HG02870 (cell line): ENCODE results near the gene TIMP3.
"Not testable (repeated sequence)": the region's sequence is repeated elsewhere in the genome, so short reads cannot be mapped to it uniquely, and the experiment has no call there.

ENCODE experiments used
- ATAC-seq: cut with Tn5 transposase; IDR thresholded peaks from one replicate; pipeline ENCODE4 v1.9.1; 2021; ENCODE audit warnings: mild to moderate bottlenecking, moderate library complexity; ENCODE audit not compliant: unreplicated experiment

Gene TIMP3

DNA sequence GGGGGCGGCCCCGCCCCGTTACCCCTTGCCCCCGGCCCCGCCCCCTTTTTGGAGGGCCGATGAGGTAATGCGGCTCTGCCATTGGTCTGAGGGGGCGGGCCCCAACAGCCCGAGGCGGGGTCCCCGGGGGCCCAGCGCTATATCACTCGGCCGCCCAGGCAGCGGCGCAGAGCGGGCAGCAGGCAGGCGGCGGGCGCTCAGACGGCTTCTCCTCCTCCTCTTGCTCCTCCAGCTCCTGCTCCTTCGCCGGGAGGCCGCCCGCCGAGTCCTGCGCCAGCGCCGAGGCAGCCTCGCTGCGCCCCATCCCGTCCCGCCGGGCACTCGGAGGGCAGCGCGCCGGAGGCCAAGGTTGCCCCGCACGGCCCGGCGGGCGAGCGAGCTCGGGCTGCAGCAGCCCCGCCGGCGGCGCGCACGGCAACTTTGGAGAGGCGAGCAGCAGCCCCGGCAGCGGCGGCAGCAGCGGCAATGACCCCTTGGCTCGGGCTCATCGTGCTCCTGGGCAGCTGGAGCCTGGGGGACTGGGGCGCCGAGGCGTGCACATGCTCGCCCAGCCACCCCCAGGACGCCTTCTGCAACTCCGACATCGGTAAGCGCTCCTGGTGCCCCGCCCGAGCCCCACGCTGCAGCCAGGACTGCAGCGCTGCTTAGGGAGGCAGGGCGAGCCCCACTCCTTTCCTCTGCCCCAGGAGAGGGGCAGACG is at the start of gene TIMP3:
TIMP3 (plus strand) TSS at position 169 of the 700 bp plus-strand sequence; CDS start at position 466, 297 bp downstream.
- ATAC-seq = no peak

DNA sequence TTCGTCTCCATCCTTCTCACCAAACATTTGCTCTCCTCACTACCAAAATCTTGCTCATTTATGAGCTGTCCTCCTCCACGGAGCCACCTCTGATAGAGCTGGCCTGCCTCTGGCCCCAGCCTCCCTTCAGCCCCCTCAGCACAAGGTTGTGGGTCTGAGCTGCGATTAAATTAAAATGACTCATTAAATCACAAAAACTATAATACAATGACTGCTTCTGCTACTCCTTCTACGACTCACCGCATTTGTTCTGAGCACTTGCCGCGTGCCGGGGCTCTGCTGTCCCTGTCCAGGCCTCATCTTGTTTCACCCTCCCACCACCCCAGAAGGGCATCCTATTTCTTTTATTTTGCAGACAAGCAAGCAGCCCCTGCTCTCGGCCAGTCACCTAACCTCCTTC is 49.2 kb upstream of the TIMP3 start:
- ATAC-seq = no peak

- no peak for ATAC-seq
Measured at GRCh38 chr22:32752816-32753520, 48.5 kb upstream of the TIMP3 start.

GRCh38 chr22:32753591-32753990 is 47.9 kb upstream of the TIMP3 start:
- no peak for ATAC-seq

DNA sequence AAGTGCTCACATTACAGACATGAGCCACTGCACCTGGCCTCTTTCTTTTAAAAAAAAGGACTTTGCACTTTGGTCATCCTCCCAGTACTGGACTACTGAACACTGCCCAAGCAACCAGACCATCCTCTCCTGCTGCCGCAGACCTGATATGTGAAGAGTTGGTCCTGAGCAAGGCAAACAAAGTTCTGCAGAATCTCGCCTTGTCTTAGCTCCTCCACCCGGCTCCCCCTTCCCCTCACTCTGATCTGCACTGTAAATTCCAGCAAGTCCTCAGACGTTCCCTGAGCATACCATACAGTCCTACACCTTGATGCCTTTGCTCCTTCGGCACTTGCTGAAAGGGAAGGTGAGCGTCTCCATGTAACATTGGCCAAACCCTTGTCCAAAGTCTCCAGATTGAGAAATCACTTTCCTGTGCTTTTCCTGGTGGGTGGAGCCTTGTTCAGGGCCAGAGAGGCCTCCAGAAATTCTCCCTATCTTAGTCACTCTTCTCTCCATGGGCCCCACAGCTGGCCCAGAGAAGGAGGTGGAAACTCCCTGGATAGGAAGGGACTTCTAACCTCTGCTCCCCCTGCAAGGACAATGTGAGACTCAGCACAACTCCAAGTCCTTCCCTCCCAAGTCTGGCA is 47.0 kb upstream of the TIMP3 start:
- ATAC-seq = no peak

GRCh38 chr22:32757086-32757762 is 44.3 kb upstream of the TIMP3 start:
- ATAC-seq = not testable (repeated sequence)

GRCh38 chr22:32758866-32759385 is 42.6 kb upstream of the TIMP3 start:
- no peak for ATAC-seq

- ATAC-seq = no peak
Measured at GRCh38 chr22:32760396-32760795, 41.1 kb upstream of the TIMP3 start.

GRCh38 chr22:32760815-32761214 is 40.7 kb upstream of the TIMP3 start:
- ATAC-seq = no peak

DNA sequence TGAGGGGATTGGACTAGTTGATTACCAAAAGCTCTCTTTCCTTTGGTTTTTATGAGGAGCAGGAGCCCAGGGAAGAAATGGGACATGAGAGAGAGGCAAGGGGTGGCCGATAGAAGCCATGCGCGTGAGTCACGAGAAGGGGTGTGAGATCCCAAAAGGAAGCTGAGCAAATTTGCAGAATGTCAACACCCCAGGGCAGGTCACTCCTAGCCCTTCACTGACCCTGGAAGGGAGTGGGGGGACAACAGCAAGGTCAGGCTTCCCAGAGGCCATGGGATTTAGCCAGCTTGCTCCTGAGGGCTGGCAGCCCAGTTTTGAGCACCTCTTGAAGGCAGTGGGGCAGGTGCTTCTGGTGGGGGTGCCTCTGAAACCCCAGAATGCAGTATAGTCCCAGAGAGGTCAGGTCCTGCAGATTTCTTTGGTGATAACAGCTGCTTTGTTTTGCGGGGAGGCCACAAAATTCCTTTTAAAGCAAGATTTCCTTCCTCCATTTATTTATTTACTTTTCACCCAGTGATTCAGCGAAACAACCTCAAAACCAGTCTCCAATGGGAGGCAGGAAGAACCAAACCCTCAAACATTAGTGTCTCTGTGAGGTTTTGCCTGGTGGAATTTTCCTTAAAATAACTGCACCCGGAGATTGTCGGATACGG is 40.1 kb upstream of the TIMP3 start:
- no peak for ATAC-seq

DNA sequence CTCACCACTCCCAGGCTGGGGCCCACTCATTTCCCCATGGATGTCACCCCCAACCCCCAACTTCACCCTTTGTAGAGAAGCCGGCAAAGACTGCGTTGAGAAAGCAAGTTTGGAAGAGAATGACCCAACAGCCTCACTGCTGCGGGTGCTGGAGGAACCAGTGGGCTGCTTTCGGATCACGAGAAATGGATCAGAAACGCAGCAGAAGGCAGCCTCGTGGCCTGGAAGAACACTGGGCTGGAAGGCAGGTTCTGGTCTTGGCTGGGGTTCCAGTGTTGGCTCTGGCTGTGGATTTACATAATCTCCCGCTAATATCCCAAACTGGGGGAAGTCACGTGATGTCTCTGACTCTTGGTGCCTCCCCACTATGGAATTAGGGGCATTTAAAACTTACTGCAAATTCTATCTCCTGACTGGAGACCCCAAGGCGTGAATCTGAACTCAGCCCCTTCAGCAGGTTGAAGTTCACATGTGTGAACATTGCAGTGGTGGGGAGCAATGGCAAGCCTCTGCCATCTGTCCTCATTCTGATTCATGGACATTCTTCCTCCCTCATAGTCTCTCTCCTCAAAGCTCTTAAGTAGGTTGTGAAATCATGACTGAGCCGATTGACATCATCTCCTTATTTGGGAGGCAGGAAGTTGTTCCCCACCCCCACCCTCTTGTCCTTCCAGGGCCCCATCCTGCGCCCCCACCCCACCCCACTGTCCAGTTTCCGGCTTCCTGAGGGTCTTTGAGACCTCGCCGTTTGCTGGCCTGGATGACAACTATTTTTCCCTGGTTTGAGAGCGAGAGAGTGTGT is 37.0 kb upstream of the TIMP3 start:
- no peak for ATAC-seq

- ATAC-seq = no peak
Measured at GRCh38 chr22:32765132-32765618, 36.3 kb upstream of the TIMP3 start.

- no peak for ATAC-seq
Measured at GRCh38 chr22:32771756-32772155, 29.7 kb upstream of the TIMP3 start.

DNA sequence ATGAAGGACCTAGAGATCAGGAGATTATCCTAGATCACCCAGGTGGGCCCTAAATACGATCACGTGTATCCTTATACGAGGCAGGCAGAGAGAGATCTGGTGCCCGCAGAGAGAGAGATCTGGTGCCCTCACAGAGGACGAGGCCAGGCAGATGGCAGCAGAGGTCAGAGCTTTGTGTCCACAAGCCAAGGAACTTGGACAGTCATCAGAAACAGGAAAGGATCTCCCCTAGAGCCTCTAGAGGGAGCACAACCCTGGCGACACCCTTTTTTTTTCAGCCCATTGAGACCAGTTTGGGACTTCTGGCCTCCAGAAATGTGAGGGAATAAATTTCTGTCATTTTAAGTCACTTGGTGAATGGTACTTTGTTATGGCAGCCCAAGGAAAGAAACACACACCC is 25.5 kb upstream of the TIMP3 start:
- no peak for ATAC-seq

- no peak for ATAC-seq
Measured at GRCh38 chr22:32776397-32776796, 25.1 kb upstream of the TIMP3 start.

DNA sequence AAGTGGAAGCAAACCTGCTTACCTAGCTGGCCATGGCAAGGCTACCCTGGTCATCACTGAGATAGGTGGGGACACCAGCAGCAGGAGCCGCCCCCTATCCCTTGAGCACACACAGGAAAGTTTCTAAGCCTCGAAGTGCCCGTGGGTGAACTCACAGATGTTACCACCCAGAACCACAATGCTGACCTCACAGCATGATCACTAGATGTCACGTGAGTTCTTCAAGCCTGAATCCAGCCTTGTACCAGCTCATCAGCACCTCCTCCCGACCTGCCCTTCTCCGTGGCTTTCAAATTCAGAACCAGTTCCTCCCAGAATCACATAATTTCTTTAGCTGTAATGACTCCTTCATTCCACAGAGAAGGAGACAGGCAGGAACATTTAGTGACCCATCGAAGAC is 24.7 kb upstream of the TIMP3 start:
- ATAC-seq = no peak

- no peak for ATAC-seq
Measured at GRCh38 chr22:32777987-32778386, 23.5 kb upstream of the TIMP3 start.

DNA sequence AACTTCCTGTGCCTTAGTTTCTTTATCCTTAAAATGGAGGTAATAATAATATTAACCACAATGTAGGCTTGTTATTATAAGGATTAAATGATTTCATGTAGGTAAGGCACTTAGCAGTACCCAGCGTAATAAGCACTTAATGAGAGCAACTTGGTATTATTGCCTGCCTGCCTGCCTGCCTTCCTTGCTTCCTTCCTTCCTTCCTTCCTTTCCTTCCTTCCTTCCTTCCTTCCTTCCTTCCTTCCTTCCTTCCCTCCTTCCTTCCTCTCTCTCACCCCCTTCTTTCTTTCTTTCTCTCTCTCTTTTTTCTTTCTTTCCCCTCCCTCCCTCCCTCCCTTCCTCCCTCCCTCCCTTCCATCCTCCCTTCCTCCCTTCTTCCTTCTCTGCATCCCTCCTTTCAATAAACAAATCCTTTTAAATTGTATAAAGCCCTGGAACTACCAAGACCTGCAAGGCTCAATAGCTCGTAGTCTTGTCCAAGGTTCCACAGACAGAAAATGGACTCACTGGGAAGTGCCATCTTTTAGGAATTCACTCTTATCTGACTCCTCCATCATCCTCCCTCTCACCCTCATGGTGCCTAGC is 20.7 kb upstream of the TIMP3 start:
- no peak for ATAC-seq

- ATAC-seq = no peak
Measured at GRCh38 chr22:32781695-32782094, 19.8 kb upstream of the TIMP3 start.
